Endothelial cell of umbilical vein (primary cell): ENCODE measurements around the gene SNRPD2. TPM values are rescaled to one million over a fixed set of nuclear protein-coding genes. Genes with fewer than 3 reads are reported as not detected.

Experiments used
- BruUV-seq: library from RNA; stranded (reverse); fragments of 400-500 nt; replicated peaks from 2 replicates; lab custom pipeline; 2021; lab: Mats Ljungman, UMichigan
- CTCF ChIA-PET: fragments of 300-600, 350-600 bp; sonication (Branson Sonifier 250); formaldehyde crosslinking; loops from one replicate; lab custom pipeline; 2021; ENCODE audit warnings: antibody characterized with exemption, inconsistent platforms; lab: Charles Lee
- POLR2A ChIA-PET: fragments of 300-600, 350-600 bp; sonication (Branson Sonifier 250); formaldehyde crosslinking; loops from one replicate; lab custom pipeline; 2021; ENCODE audit warnings: antibody characterized with exemption, inconsistent platforms; lab: Charles Lee
- DNase-seq: peaks from one replicate; pipeline ENCODE4 v3.0.0-alpha.2; 2011; ENCODE audit warnings: low read depth, low spot score
- FAIRE-seq: peaks from 2 replicates; lab custom pipeline; 2011; peaks lifted over from hg19 to GRCh38; lab: Jason Lieb, UNC
- H2AFZ ChIP-seq: 2 replicates; pipeline ENCODE4 v1.6.0; 2012; ENCODE audit warnings: low read depth, low read length, control low read depth, inconsistent platforms
- H3K27ac ChIP-seq: 2 replicates; pipeline ENCODE4 v1.5.1; 2011; ENCODE audit warnings: low read depth, mild to moderate bottlenecking, control low read depth, low read length, moderate library complexity; ENCODE audit not compliant: insufficient read depth
- H3K27me3 ChIP-seq, 2 experiments: 2 replicates each; pipeline versions ENCODE4 v1.6.0 to v1.6.1; 2011; ENCODE audit warnings: low read length in 2 of 2, mixed read lengths in 1 of 2; ENCODE audit not compliant: control insufficient read depth in 2 of 2, insufficient read depth in 2 of 2
- H3K36me3 ChIP-seq, 2 experiments: 2 replicates in 1 of 2; 3 replicates in 1 of 2; pipeline ENCODE4 v1.5.1; 2011; ENCODE audit warnings: low read length in 2 of 2, mild to moderate bottlenecking in 1 of 2, moderate library complexity in 1 of 2; ENCODE audit not compliant: control insufficient read depth in 2 of 2, insufficient read depth in 2 of 2; ENCODE audit errors: extremely low read depth in 1 of 2
- H3K4me1 ChIP-seq: 3 replicates; pipeline ENCODE4 v1.5.1; 2011; ENCODE audit warnings: mild to moderate bottlenecking, low read length; ENCODE audit not compliant: control insufficient read depth, insufficient read depth; ENCODE audit errors: extremely low read depth
- H3K4me2 ChIP-seq: 2 replicates; pipeline ENCODE4 v1.6.1; 2011; ENCODE audit warnings: low read length, control low read depth, mixed read lengths; ENCODE audit not compliant: insufficient read depth
- H3K4me3 ChIP-seq, 3 experiments: fragments of 200-600 bp in 1 of 3; sonication (generic), shearing (Covaris generic) in 1 of 3; replicated peaks in 1 of 3; 2 replicates each; pipeline ENCODE4 v1.5.1; 2011 to 2016; ENCODE audit warnings: control low read depth in 3 of 3, low read length in 3 of 3, mild to moderate bottlenecking in 2 of 3, inconsistent platforms in 1 of 3, low read depth in 1 of 3, moderate library complexity in 1 of 3; ENCODE audit not compliant: insufficient read depth in 1 of 3
- H3K79me2 ChIP-seq: 2 replicates; pipeline ENCODE4 v1.6.0; 2012; ENCODE audit warnings: low read length, inconsistent platforms; ENCODE audit not compliant: control insufficient read depth, insufficient read depth
- H3K9ac ChIP-seq: replicated peaks from 2 replicates; pipeline ENCODE3; 2011; ENCODE audit warnings: low read length, control low read depth; ENCODE audit not compliant: insufficient read depth; ENCODE audit errors: extremely low read depth
- H3K9me1 ChIP-seq: replicated peaks from 3 replicates; pipeline ENCODE4 v1.6.0; 2011; ENCODE audit warnings: mild to moderate bottlenecking, low read length; ENCODE audit not compliant: control insufficient read depth, insufficient read depth; ENCODE audit errors: extremely low read depth
- H3K9me3 ChIP-seq: replicated peaks from 2 replicates; pipeline ENCODE4 v1.5.1; 2012; ENCODE audit warnings: low read length, inconsistent platforms; ENCODE audit not compliant: control insufficient read depth, insufficient read depth
- H4K20me1 ChIP-seq: replicated peaks from 2 replicates; pipeline ENCODE3; 2011; ENCODE audit warnings: mild to moderate bottlenecking, low read length; ENCODE audit not compliant: control insufficient read depth, insufficient read depth; ENCODE audit errors: extremely low read depth
- CTCF ChIP-seq, 2 donors: IDR thresholded peaks; 1 replicate in 1 of 2; 2 replicates in 1 of 2; pipeline ENCODE4 v1.5.1; 2011; ENCODE audit warnings: low read length in 2 of 2, mild to moderate bottlenecking in 2 of 2, moderate library complexity in 2 of 2, control low read depth in 1 of 2, inconsistent platforms in 1 of 2, low read depth in 1 of 2; ENCODE audit not compliant: insufficient read depth in 1 of 2; ENCODE audit errors: extremely low read depth in 1 of 2
- EZH2 ChIP-seq: IDR thresholded peaks from 2 replicates; pipeline ENCODE4 v1.6.1; 2012; ENCODE audit warnings: borderline replicate concordance, low read depth, mild to moderate bottlenecking, moderate library complexity, low read length, inconsistent platforms; ENCODE audit not compliant: severe bottlenecking
- FOS ChIP-seq: IDR thresholded peaks from 2 replicates; pipeline ENCODE4 v1.6.1; 2011; ENCODE audit warnings: mild to moderate bottlenecking, low read length, moderate library complexity, borderline replicate concordance; ENCODE audit not compliant: insufficient read depth
- GATA2 ChIP-seq: IDR thresholded peaks from 2 replicates; pipeline ENCODE4 v1.7.0; 2011; ENCODE audit warnings: low read depth, mild to moderate bottlenecking, moderate library complexity, mixed read lengths, low read length; ENCODE audit not compliant: insufficient read length, insufficient read depth
- JUN ChIP-seq: IDR thresholded peaks from 2 replicates; pipeline ENCODE4 v1.6.1; 2011; ENCODE audit warnings: borderline replicate concordance, low read depth; ENCODE audit not compliant: insufficient read length, insufficient read depth
- MAX ChIP-seq: IDR thresholded peaks from 2 replicates; pipeline ENCODE4 v1.6.1; 2011; ENCODE audit not compliant: insufficient read depth, insufficient read length
- MYC ChIP-seq: IDR thresholded peaks from one replicate; pipeline ENCODE4 v1.6.1; 2011; ENCODE audit warnings: mild to moderate bottlenecking, low read depth, low read length
- POLR2A ChIP-seq: IDR thresholded peaks from 2 replicates; pipeline ENCODE4 v1.6.1; 2012; ENCODE audit warnings: low read depth, mild to moderate bottlenecking, control low read depth, low read length
- POLR2AphosphoS5 ChIP-seq: IDR thresholded peaks from 2 replicates; pipeline ENCODE4 v1.6.1; 2012; ENCODE audit warnings: low read depth, mild to moderate bottlenecking, control low read depth, low read length, moderate library complexity; ENCODE audit not compliant: insufficient read depth
- dilution Hi-C: fragments of 300-500 bp; cut with MboI; formaldehyde crosslinking; loops from one replicate; pipeline ENCODE4 v1.15.0; 2019; ENCODE audit warnings: low sequenced_read_pairs; ENCODE audit not compliant: extremely low pct_ligation_motif_present
- intact Hi-C: fragments of 100-400 bp; cut with micrococcal nuclease; formaldehyde crosslinking; loops from one replicate; pipeline ENCODE4 v1.10.0; 2022
- polyA plus RNA-seq, 4 experiments: library from polyadenylated mRNA; depleted of rRNA in 3 of 4; stranded (reverse) in 3 of 4; unstranded in 1 of 4; fragments of >200 nt; gene quantifications; 2 replicates each; pipeline versions ENCODE4 v1.2.1 to v1.2.3, GENCODE V29; 2011 to 2012; ENCODE audit warnings: missing spikeins in 1 of 4
- total RNA-seq: library from RNA; stranded (reverse); gene quantifications from 2 replicates; pipeline ENCODE4 v1.2.3, GENCODE V29; 2021

Gene SNRPD2
- total and polyA plus RNA-seq, 2 donors (not counting 3 experiments of a cell fraction or from before 2014, with no cell fraction given), result 512 to 519 TPM

- H3K9ac ChIP-seq, result no peak overlapping the region
- POLR2A ChIA-PET, result no interaction called here
- dilution Hi-C loops (no loop called here), intact Hi-C loops (no loop called here)
- no peaks in the 10 kb centered on the region for H3K9me3 ChIP-seq
- no TSS peak for BruUV-seq
- H3K4me1 ChIP-seq, result no peaks in the 10 kb centered on the region
- H3K36me3 ChIP-seq, result no peaks in the 10 kb centered on the region
- no peaks in the 10 kb centered on the region for H3K79me2 ChIP-seq
- H2AFZ ChIP-seq, result no peak overlapping the region
- H3K4me3 ChIP-seq, result no peak overlapping the region
- no peak overlapping the region for H3K4me2 ChIP-seq
- no peak for TF ChIP-seq MYC
- no peak for TF ChIP-seq POLR2AphosphoS5
- no peak for TF ChIP-seq CTCF (IDR thresholded peaks at IDR 0.05; ENCODE audit: extremely low read depth in 1 of 2, insufficient read depth in 1 of 2, low read depth in 1 of 2, low read length in 2 of 2)
- no peak for TF ChIP-seq EZH2
- TF ChIP-seq MAX, result no peak
- no peak for TF ChIP-seq GATA2
- no peak for TF ChIP-seq JUN
- no peak for TF ChIP-seq FOS
- no peak for TF ChIP-seq POLR2A
- no peaks in the 10 kb centered on the region for H3K9me1 ChIP-seq
- CTCF ChIA-PET, result interaction anchor here (1.2 kb wide), 1 partner anchor 39 kb away, joined by 3 read pairs; no protein-coding TSS in a partner anchor
- DNase-seq (no peak), FAIRE-seq (no peak)
- H3K27ac ChIP-seq, result no peak overlapping the region
- peaks cover 0 to 4% of the 10 kb centered on the region in 2 experiments for H3K27me3 ChIP-seq
- H4K20me1 ChIP-seq, result no peaks in the 10 kb centered on the region
Observed at GRCh38 chr19:45655073-45655472, 36.7 kb downstream of the SNRPD2 start.
